CD14-positive monocyte (primary cell): ENCODE measurements around the gene CCN2. TPM values are rescaled to one million over a fixed set of nuclear protein-coding genes. Genes with fewer than 3 reads are reported as not detected.

Source experiments
- DNase-seq, 3 donors: peaks; one replicate each; pipeline ENCODE4 v3.0.0-alpha.2; 2011 to 2022
- H2AFZ ChIP-seq: 2 replicates; pipeline ENCODE4 v1.6.0; 2012; ENCODE audit warnings: mild to moderate bottlenecking, low read depth, low read length, inconsistent platforms; ENCODE audit not compliant: insufficient read depth, poor library complexity, severe bottlenecking
- H3K27ac ChIP-seq, 2 donors: 1 replicate in 1 of 2; 2 replicates in 1 of 2; pipeline ENCODE4 v1.5.1; 2012 to 2013; ENCODE audit warnings: low read length in 2 of 2, control low read depth in 1 of 2, inconsistent platforms in 1 of 2, low read depth in 1 of 2, mild to moderate bottlenecking in 1 of 2
- H3K27me3 ChIP-seq, 2 donors: one replicate each; pipeline versions ENCODE4 v1.6.0 to v1.6.1; 2011 to 2013; ENCODE audit warnings: low read length in 2 of 2; ENCODE audit not compliant: control insufficient read depth in 2 of 2, insufficient read depth in 2 of 2
- H3K36me3 ChIP-seq, 2 donors: replicated peaks in 1 of 2; 1 replicate in 1 of 2; 2 replicates in 1 of 2; pipeline versions ENCODE4 v1.5.1 to v1.6.1; 2012 to 2013; ENCODE audit warnings: low read length in 2 of 2, control low read depth in 1 of 2, inconsistent platforms in 1 of 2, mild to moderate bottlenecking in 1 of 2; ENCODE audit not compliant: insufficient read depth in 2 of 2, control insufficient read depth in 1 of 2
- H3K4me1 ChIP-seq, 2 donors: 1 replicate in 1 of 2; 2 replicates in 1 of 2; pipeline versions ENCODE4 v1.5.1 to v1.6.1; 2012 to 2013; ENCODE audit warnings: low read length in 2 of 2, control low read depth in 1 of 2, inconsistent platforms in 1 of 2, mild to moderate bottlenecking in 1 of 2, moderate library complexity in 1 of 2; ENCODE audit not compliant: insufficient read depth in 2 of 2, control insufficient read depth in 1 of 2
- H3K4me2 ChIP-seq: replicated peaks from 2 replicates; pipeline ENCODE3; 2012; ENCODE audit warnings: low read length, moderate library complexity, mild to moderate bottlenecking; ENCODE audit not compliant: poor library complexity, severe bottlenecking; ENCODE audit errors: extremely low read depth
- H3K4me3 ChIP-seq, 3 experiments: fragments of 200-600 bp in 1 of 3; sonication (generic) in 1 of 3; replicated peaks in 1 of 3; 1 replicate in 2 of 3; 2 replicates in 1 of 3; pipeline ENCODE4 v1.5.1; 2011 to 2013; ENCODE audit warnings: low read length in 3 of 3, mild to moderate bottlenecking in 3 of 3, control low read depth in 2 of 3, low read depth in 2 of 3, inconsistent platforms in 1 of 3, moderate library complexity in 1 of 3
- H3K79me2 ChIP-seq: 2 replicates; pipeline ENCODE4 v1.6.0; 2012; ENCODE audit warnings: mild to moderate bottlenecking, control low read depth, inconsistent platforms, low read length, moderate library complexity; ENCODE audit not compliant: insufficient read depth
- H3K9ac ChIP-seq: 2 replicates; pipeline ENCODE4 v1.6.0; 2017; ENCODE audit warnings: low read length, mild to moderate bottlenecking; ENCODE audit not compliant: insufficient read depth, poor library complexity, severe bottlenecking
- H3K9me3 ChIP-seq, 2 donors: replicated peaks in 1 of 2; 1 replicate in 1 of 2; 2 replicates in 1 of 2; pipeline versions ENCODE4 v1.5.1 to v1.6.1; 2012 to 2013; ENCODE audit warnings: low read length in 2 of 2, control low read depth in 1 of 2; ENCODE audit not compliant: control insufficient read depth in 1 of 2, insufficient read depth in 1 of 2
- H4K20me1 ChIP-seq: 2 replicates; pipeline ENCODE4 v1.6.0; 2012; ENCODE audit warnings: mild to moderate bottlenecking, low read length, control low read depth, moderate library complexity; ENCODE audit not compliant: insufficient read depth
- H3K27ac Mint-ChIP-seq, 7 donors: one replicate each; pipeline ENCODE4 v1.8.0; 2020; ENCODE audit warnings: mild to moderate bottlenecking in 7 of 7, mixed read lengths in 7 of 7, moderate library complexity in 6 of 7, inconsistent platforms in 2 of 7
- H3K27me3 Mint-ChIP-seq, 3 donors: one replicate each; pipeline ENCODE4 v1.8.0; 2021 to 2022; ENCODE audit warnings: low read depth in 3 of 3, mild to moderate bottlenecking in 3 of 3, mixed read lengths in 3 of 3, moderate library complexity in 3 of 3, inconsistent platforms in 1 of 3
- H3K36me3 Mint-ChIP-seq, 2 donors: one replicate each; pipeline ENCODE4 v1.8.0; 2020; ENCODE audit warnings: mixed read lengths in 2 of 2, inconsistent platforms in 1 of 2, mild to moderate bottlenecking in 1 of 2
- H3K4me1 Mint-ChIP-seq: one replicate; pipeline ENCODE4 v1.8.0; 2020; ENCODE audit warnings: mild to moderate bottlenecking, mixed read lengths
- H3K4me3 Mint-ChIP-seq, 2 donors: one replicate each; pipeline ENCODE4 v1.8.0; 2020; ENCODE audit warnings: mild to moderate bottlenecking in 2 of 2, mixed read lengths in 2 of 2, moderate library complexity in 1 of 2
- H3K9me3 Mint-ChIP-seq, 7 donors: one replicate each; pipeline ENCODE4 v1.8.0; 2020 to 2022; ENCODE audit warnings: mixed read lengths in 7 of 7, mild to moderate bottlenecking in 6 of 7, moderate library complexity in 6 of 7, inconsistent platforms in 2 of 7
- WGBS: methylation state at CpG from one replicate; pipeline ENCODE4 v1.1.5; 2013; ENCODE audit warnings: missing lambda C conversion rate; ENCODE audit not compliant: insufficient coverage; 5-methylcytosine and 5-hydroxymethylcytosine counted together
- intact Hi-C, 2 donors: fragments of 100-400 bp; cut with micrococcal nuclease; formaldehyde crosslinking; loops; one replicate each; pipeline versions ENCODE4 v1.15.0 to v1.15.1; 2023
- polyA plus RNA-seq, 3 donors: library from polyadenylated mRNA; depleted of rRNA in 1 of 3; unstranded in 2 of 3; stranded (reverse) in 1 of 3; fragments of 300-500 nt in 2 of 3; fragments of >200 nt in 1 of 3; fragmentation: Illumina TruSeq in 2 of 3; gene quantifications; 1 replicate in 2 of 3; 2 replicates in 1 of 3; pipeline ENCODE4 v1.2.3, GENCODE V29; 2012 to 2021
- TF ChIP-seq, protein P1 (sequence below): fragments of 200-600 bp; IDR thresholded peaks from one replicate; pipeline ENCODE4 v1.8.0; 2022; ENCODE audit warnings: antibody characterized with exemption, mild to moderate bottlenecking

CCN2 gene
- polyA plus RNA-seq, 3 donors: not detected

DNA sequence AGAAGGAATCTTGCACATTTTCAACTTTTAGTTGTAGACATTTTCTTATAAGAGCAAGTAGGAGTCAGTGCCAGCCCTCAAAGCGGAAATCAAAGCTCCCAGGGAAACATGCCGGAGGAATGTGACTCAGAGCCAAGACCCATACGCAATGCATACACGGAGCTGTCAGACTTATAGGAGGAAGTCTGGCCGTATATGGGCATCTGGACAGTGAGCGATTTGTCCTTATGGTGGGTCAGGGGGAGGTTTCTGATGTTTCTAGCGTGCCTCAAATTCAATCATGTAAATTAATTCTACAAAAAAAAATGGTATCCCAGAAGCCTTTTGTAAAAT lies 3.6 kb upstream of the CCN2 start:
- Histone ChIP-seq H3K27ac (no peak overlapping the region), H3K4me2 (no peak overlapping the region), H3K27me3 (peaks cover 37 to 45% of the 10 kb centered on the region in 2 donors), H3K4me3 (no peak overlapping the region), H3K9ac (no peak overlapping the region), H3K4me1 (no peaks in the 10 kb centered on the region), H2AFZ (no peak overlapping the region), H3K79me2 (no peaks in the 10 kb centered on the region), H3K9me3 (peaks cover 0 to 9% of the 10 kb centered on the region in 2 donors), H3K36me3 (no peaks in the 10 kb centered on the region), H4K20me1 (no peaks in the 10 kb centered on the region)
- H3K36me3 Mint-ChIP-seq: peaks cover 0 to 3% of the 10 kb centered on the region in 2 donors
- WGBS: 86% methylated on average over 4 of the region's 7 CpGs
- no peak overlapping the region for H3K27ac Mint-ChIP-seq
- peaks cover 45 to 58% (median 46%) of the 10 kb centered on the region in 3 donors for H3K27me3 Mint-ChIP-seq
- H3K4me1 Mint-ChIP-seq: peaks cover 6% of the 10 kb centered on the region
- TF ChIP-seq, protein P1, sequence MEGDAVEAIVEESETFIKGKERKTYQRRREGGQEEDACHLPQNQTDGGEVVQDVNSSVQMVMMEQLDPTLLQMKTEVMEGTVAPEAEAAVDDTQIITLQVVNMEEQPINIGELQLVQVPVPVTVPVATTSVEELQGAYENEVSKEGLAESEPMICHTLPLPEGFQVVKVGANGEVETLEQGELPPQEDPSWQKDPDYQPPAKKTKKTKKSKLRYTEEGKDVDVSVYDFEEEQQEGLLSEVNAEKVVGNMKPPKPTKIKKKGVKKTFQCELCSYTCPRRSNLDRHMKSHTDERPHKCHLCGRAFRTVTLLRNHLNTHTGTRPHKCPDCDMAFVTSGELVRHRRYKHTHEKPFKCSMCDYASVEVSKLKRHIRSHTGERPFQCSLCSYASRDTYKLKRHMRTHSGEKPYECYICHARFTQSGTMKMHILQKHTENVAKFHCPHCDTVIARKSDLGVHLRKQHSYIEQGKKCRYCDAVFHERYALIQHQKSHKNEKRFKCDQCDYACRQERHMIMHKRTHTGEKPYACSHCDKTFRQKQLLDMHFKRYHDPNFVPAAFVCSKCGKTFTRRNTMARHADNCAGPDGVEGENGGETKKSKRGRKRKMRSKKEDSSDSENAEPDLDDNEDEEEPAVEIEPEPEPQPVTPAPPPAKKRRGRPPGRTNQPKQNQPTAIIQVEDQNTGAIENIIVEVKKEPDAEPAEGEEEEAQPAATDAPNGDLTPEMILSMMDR: no peak
- intact Hi-C loops: no loop called here
- DNase-seq: no peak
- no peak overlapping the region for H3K4me3 Mint-ChIP-seq
- peaks cover 0 to 13% (median 0%) of the 10 kb centered on the region in 7 donors for H3K9me3 Mint-ChIP-seq

DNA sequence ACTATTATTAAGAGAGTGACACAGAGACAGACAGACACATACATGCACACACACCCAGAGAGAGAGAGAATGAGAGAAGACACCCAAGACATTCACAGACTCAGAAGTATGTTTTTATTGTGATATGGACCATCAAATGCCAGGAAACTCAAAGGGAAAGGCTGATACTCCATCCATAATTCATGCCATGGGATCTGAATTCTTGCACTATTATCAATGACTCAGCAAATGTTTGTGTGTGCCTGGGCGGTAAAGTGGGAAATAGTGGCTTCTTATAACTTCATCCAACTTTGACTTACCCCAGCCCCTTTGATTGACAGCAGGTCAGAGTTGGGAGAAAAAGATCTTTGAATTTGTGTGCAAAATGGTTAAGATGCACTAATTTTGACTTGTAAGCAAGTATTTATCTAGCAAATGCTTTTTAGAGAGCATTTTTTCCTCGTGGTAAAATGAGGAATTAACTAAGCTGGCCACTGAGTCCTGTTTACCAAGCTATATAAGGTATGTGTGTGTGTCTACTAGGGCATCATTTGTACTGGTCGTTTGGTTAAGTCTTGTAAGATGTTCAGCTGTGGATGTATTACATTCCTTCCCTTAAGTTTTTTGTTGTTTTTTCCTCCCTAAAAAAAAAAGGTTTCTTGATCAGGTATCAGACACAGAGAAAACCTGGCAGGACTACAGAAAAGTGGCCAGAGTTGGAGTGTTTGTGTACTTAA lies 3.0 kb upstream of the CCN2 start:
- Mint-ChIP-seq H3K9me3 (peaks cover 0 to 13% (median 0%) of the 10 kb centered on the region in 7 donors), H3K27me3 (peaks cover 50 to 63% (median 52%) of the 10 kb centered on the region in 3 donors), H3K4me3 (no peak overlapping the region), H3K27ac (no peak overlapping the region), H3K36me3 (peaks cover 0 to 3% of the 10 kb centered on the region in 2 donors), H3K4me1 (peaks cover 6% of the 10 kb centered on the region)
- no peak for DNase-seq
- Histone ChIP-seq H3K27ac (no peak overlapping the region), H3K36me3 (no peaks in the 10 kb centered on the region), H3K4me2 (no peak overlapping the region), H2AFZ (no peak overlapping the region), H3K27me3 (peaks cover 42 to 50% of the 10 kb centered on the region in 2 donors), H3K9ac (no peak overlapping the region), H4K20me1 (no peaks in the 10 kb centered on the region), H3K9me3 (peaks cover 0 to 12% of the 10 kb centered on the region in 2 donors), H3K79me2 (no peaks in the 10 kb centered on the region), H3K4me3 (no peak overlapping the region), H3K4me1 (no peaks in the 10 kb centered on the region)
- no CpG with 5 or more reads among the region's 3 CpGs for WGBS
- TF ChIP-seq, protein P1: no peak
- intact Hi-C loops: no loop called here
